ENCODE results near the gene CREBBP.

DNA sequence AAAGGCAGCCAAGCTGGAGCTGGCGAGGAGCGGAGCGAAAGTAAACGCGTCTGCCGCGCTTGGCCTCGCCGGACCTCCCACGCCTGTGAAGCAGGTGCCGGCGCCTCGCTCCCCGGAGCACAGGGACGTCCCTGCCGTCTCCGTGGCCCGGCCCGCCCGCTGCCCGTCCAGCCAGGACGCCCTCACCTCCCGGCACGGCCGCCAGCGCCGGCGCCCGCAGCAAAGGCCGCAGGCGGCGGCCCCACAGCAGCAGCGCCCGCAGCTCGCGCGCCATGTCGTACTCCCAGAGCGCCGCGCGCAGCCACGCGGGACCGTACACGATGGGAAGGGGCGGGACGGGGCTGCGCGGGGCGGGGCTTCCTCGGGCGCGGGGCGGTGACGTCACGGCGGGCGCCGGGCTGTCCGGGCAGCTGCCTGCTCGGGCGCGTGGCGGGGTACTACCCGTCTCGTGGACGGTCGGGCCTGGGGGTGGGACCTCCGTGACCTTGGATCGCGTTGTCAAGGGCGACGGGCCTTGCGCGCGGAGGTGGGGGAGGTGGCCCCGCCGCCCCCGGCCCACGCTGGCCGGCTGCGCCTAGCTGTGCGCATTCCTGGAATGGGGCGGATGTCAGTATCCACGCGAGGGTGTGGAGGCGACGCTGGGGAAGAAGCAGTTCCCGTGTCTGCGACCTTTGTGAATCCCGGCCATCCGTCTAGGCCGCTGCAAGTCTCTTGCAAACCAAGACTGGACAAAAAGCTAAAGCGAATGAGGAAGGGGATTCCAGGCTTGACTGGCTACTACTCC, 163.1 kb downstream of the CREBBP start, which contains the start of gene TRAP1:
- TF ChIP-seq, protein P1, sequence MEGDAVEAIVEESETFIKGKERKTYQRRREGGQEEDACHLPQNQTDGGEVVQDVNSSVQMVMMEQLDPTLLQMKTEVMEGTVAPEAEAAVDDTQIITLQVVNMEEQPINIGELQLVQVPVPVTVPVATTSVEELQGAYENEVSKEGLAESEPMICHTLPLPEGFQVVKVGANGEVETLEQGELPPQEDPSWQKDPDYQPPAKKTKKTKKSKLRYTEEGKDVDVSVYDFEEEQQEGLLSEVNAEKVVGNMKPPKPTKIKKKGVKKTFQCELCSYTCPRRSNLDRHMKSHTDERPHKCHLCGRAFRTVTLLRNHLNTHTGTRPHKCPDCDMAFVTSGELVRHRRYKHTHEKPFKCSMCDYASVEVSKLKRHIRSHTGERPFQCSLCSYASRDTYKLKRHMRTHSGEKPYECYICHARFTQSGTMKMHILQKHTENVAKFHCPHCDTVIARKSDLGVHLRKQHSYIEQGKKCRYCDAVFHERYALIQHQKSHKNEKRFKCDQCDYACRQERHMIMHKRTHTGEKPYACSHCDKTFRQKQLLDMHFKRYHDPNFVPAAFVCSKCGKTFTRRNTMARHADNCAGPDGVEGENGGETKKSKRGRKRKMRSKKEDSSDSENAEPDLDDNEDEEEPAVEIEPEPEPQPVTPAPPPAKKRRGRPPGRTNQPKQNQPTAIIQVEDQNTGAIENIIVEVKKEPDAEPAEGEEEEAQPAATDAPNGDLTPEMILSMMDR (conservative IDR thresholded peaks at IDR 0.05; ENCODE audit: low read depth, low read length), result no peak
- no peak for TF ChIP-seq EZH2 (IDR thresholded peaks at IDR 0.05; ENCODE audit: borderline replicate concordance, low read depth, low read length, poor library complexity, severe bottlenecking)

Measured in A673 (cell line).